GM23338 (cell line): ENCODE results near the gene FAM3D. TPM values are rescaled to one million over a fixed set of nuclear protein-coding genes. Genes with fewer than 3 reads are reported as not detected.

Experiments used
- ATAC-seq: fragments of 200-7000 bp; cut with Tn5 transposase; 3 replicates; pipeline ENCODE4 v1.9.1; 2020
- DNase-seq: peaks from one replicate; pipeline ENCODE4 v3.0.0-alpha.2; 2015; ENCODE audit warnings: low spot score
- H2AFZ ChIP-seq: fragments of 200-600 bp; sonication (generic); 2 replicates; pipeline ENCODE4 v1.8.0; 2016; ENCODE audit warnings: antibody characterized with exemption, mild to moderate bottlenecking, moderate library complexity
- H3F3A ChIP-seq: fragments of 200-600 bp; sonication (generic); replicated peaks from 2 replicates; pipeline ENCODE4 v1.8.0; 2017; ENCODE audit warnings: antibody characterized with exemption, mixed run types, low read depth
- H3K27ac ChIP-seq: fragments of 200-600 bp; sonication (generic); 2 replicates; pipeline ENCODE4 v1.6.1; 2016; ENCODE audit warnings: low read depth
- H3K27me3 ChIP-seq: fragments of 200-600 bp; sonication (generic); 2 replicates; pipeline ENCODE4 v1.8.0; 2016; ENCODE audit warnings: mild to moderate bottlenecking, mixed run types, moderate library complexity; ENCODE audit not compliant: insufficient read depth
- H3K36me3 ChIP-seq: fragments of 200-600 bp; sonication (generic); 2 replicates; pipeline ENCODE4 v1.8.0; 2016; ENCODE audit warnings: mild to moderate bottlenecking; ENCODE audit not compliant: insufficient read depth
- H3K4me1 ChIP-seq: fragments of 200-600 bp; sonication (generic); 2 replicates; pipeline ENCODE4 v1.8.0; 2016; ENCODE audit warnings: mild to moderate bottlenecking, moderate library complexity; ENCODE audit not compliant: insufficient read depth
- H3K4me2 ChIP-seq: fragments of 200-600 bp; sonication (generic); 2 replicates; pipeline ENCODE4 v1.7.1; 2017; ENCODE audit warnings: mixed run types
- H3K4me3 ChIP-seq: fragments of 200-600 bp; sonication (generic); 2 replicates; pipeline ENCODE4 v1.6.1; 2016; ENCODE audit warnings: mixed run types
- H3K79me2 ChIP-seq: fragments of 200-600 bp; sonication (generic); replicated peaks from 2 replicates; pipeline ENCODE4 v1.8.0; 2017; ENCODE audit warnings: mild to moderate bottlenecking; ENCODE audit not compliant: insufficient read depth
- H3K9me2 ChIP-seq: fragments of 200-600 bp; sonication (generic); 2 replicates; pipeline ENCODE4 v1.8.0; 2017; ENCODE audit not compliant: insufficient read depth
- H4K20me1 ChIP-seq: fragments of 200-600 bp; sonication (generic); replicated peaks from 2 replicates; pipeline ENCODE4 v1.8.0; 2017; ENCODE audit warnings: mild to moderate bottlenecking; ENCODE audit not compliant: insufficient read depth
- H3K27ac Mint-ChIP-seq: 2 replicates; pipeline ENCODE4 v1.8.0; 2020; ENCODE audit warnings: inconsistent platforms, mild to moderate bottlenecking, moderate library complexity, mixed read lengths
- H3K27me3 Mint-ChIP-seq: 3 replicates; pipeline ENCODE4 v1.8.0; 2022; ENCODE audit warnings: low read depth, mild to moderate bottlenecking, moderate library complexity, mixed read lengths, inconsistent platforms; ENCODE audit not compliant: insufficient read depth, poor library complexity
- H3K36me3 Mint-ChIP-seq: 3 replicates; pipeline ENCODE4 v1.8.0; 2021; ENCODE audit warnings: low read depth, mild to moderate bottlenecking, inconsistent platforms, moderate library complexity, mixed read lengths
- H3K4me1 Mint-ChIP-seq: 3 replicates; pipeline ENCODE4 v1.8.0; 2020; ENCODE audit warnings: mild to moderate bottlenecking, inconsistent platforms, mixed read lengths
- H3K4me3 Mint-ChIP-seq: 3 replicates; pipeline ENCODE4 v1.8.0; 2021; ENCODE audit warnings: moderate library complexity, mild to moderate bottlenecking, inconsistent platforms, mixed read lengths
- H3K9me3 Mint-ChIP-seq: 3 replicates; pipeline ENCODE4 v1.8.0; 2020; ENCODE audit warnings: moderate library complexity, mild to moderate bottlenecking, inconsistent platforms, mixed read lengths
- CREB1 ChIP-seq: fragments of 250-450 bp; sonication (Bioruptor Pico); IDR thresholded peaks from 2 replicates; pipeline ENCODE4 v1.5.0; 2020; ENCODE audit warnings: low read depth, mild to moderate bottlenecking, moderate library complexity
- CTCF ChIP-seq, 2 experiments: fragments of 200-600 bp in 1 of 2; sonication (generic) in 1 of 2; conservative IDR thresholded peaks; 2 replicates each; pipeline versions ENCODE4 v1.5.1 to v1.6.1; 2016 to 2017; ENCODE audit warnings: antibody characterized with exemption in 2 of 2, low read depth in 2 of 2, mild to moderate bottlenecking in 2 of 2, moderate library complexity in 1 of 2
- ETS1 ChIP-seq: IDR thresholded peaks from 2 replicates; pipeline ENCODE4 v1.6.1; 2016; ENCODE audit warnings: antibody characterized with exemption
- EZH2 ChIP-seq: fragments of 200-600 bp; sonication (generic); IDR thresholded peaks from one replicate; pipeline ENCODE4 v1.8.0; 2017; ENCODE audit warnings: antibody characterized with exemption, mild to moderate bottlenecking, low read depth; ENCODE audit not compliant: unreplicated experiment
- EZH2phosphoT487 ChIP-seq: fragments of 200-600 bp; sonication (generic); IDR thresholded peaks from one replicate; pipeline ENCODE4 v1.8.1; 2018; ENCODE audit warnings: antibody characterized with exemption; ENCODE audit not compliant: unreplicated experiment
- JUNB ChIP-seq: IDR thresholded peaks from one replicate; pipeline ENCODE4 v1.6.1; 2016; ENCODE audit warnings: antibody characterized with exemption; ENCODE audit not compliant: unreplicated experiment
- NANOG ChIP-seq: IDR thresholded peaks from 2 replicates; pipeline ENCODE4 v1.6.1; 2016; ENCODE audit warnings: antibody characterized with exemption, borderline replicate concordance
- POLR2AphosphoS5 ChIP-seq: IDR thresholded peaks from 2 replicates; pipeline ENCODE4 v1.6.1; 2016; ENCODE audit warnings: antibody characterized with exemption, low read depth
- REST ChIP-seq: IDR thresholded peaks from one replicate; pipeline ENCODE4 v1.6.1; 2018; ENCODE audit warnings: antibody characterized with exemption; ENCODE audit not compliant: unreplicated experiment
- STAT1 ChIP-seq: IDR thresholded peaks from one replicate; pipeline ENCODE4 v1.6.1; 2016; ENCODE audit warnings: antibody characterized with exemption; ENCODE audit not compliant: unreplicated experiment
- ZNF114 ChIP-seq: fragments of 250-450 bp; sonication (Bioruptor Pico); IDR thresholded peaks from 2 replicates; pipeline ENCODE4 v1.5.0; 2020; ENCODE audit warnings: mild to moderate bottlenecking, moderate library complexity
- ZNF331 ChIP-seq: fragments of 250-450 bp; sonication (Bioruptor Pico); IDR thresholded peaks from 2 replicates; pipeline ENCODE4 v1.5.0; 2020; ENCODE audit warnings: low read depth, mild to moderate bottlenecking, moderate library complexity
- ZNF462 ChIP-seq: fragments of 250-450 bp; sonication (Bioruptor Pico); IDR thresholded peaks from 2 replicates; pipeline ENCODE4 v1.5.0; 2020; ENCODE audit warnings: mild to moderate bottlenecking, moderate library complexity
- polyA plus RNA-seq: library from polyadenylated mRNA; unstranded; fragments of >200 nt; fragmentation: Nextera tagmentation; extraction: Ambion mirVana; gene quantifications from 2 replicates; pipeline ENCODE4 v1.2.1, GENCODE V29; 2016
- total RNA-seq: library from RNA; depleted of rRNA; stranded (reverse); fragments of >200 nt; shearing (Covaris generic); gene quantifications from 2 replicates; pipeline ENCODE4 v1.2.3, GENCODE V29; 2014

FAM3D gene
- total and polyA plus RNA-seq, 2 experiments from 2014 or later: 0.26 TPM; not detected in 1

- Histone ChIP-seq H3K4me1 (no peaks in the 10 kb centered on the region), H3K36me3 (no peaks in the 10 kb centered on the region), H3K4me2 (no peak overlapping the region), H3K27me3 (no peaks in the 10 kb centered on the region), H3K79me2 (no peaks in the 10 kb centered on the region), H4K20me1 (no peaks in the 10 kb centered on the region), H3K4me3 (no peak overlapping the region), H2AFZ (no peak overlapping the region), H3K9me2 (peaks cover 16% of the 10 kb centered on the region), H3K27ac (no peak overlapping the region), H3F3A (no peaks in the 10 kb centered on the region)
- Mint-ChIP-seq H3K4me3 (no peak overlapping the region), H3K9me3 (peaks cover 9% of the 10 kb centered on the region; the same call in 1 of the 3 replicates), H3K4me1 (no peaks in the 10 kb centered on the region), H3K27me3 (no peaks in the 10 kb centered on the region), H3K36me3 (no peaks in the 10 kb centered on the region), H3K27ac (no peak overlapping the region)
- TF ChIP-seq ZNF331 (CRISPR knock-in tag) (no peak), ZNF114 (CRISPR knock-in tag) (no peak), JUNB (no peak), REST (no peak), NANOG (no peak), CREB1 (no peak), CTCF (conservative IDR thresholded peaks at IDR 0.05; ENCODE audit: low read depth in 2 of 2) (no peak), POLR2AphosphoS5 (no peak), EZH2phosphoT487 (no peak), EZH2 (no peak), STAT1 (no peak), ETS1 (no peak), ZNF462 (CRISPR knock-in tag) (no peak)
- DNase-seq: no peak
- ATAC-seq: no peak
Observed at GRCh38 chr3:58708116-58708791, 41.7 kb upstream of the FAM3D start.
